PC-3 (cell line): Measurements from ENCODE around the gene SNF8.

Experiments
- EZH2 ChIP-seq: fragments of 300-600 bp; sonication (generic); IDR thresholded peaks from one replicate; pipeline ENCODE4 v1.6.1; 2017; ENCODE audit warnings: antibody characterized with exemption, mild to moderate bottlenecking, low read length; ENCODE audit not compliant: unreplicated experiment
- TF ChIP-seq, protein P1 (sequence below): fragments of 300-600 bp; sonication (generic); conservative IDR thresholded peaks from 2 replicates; pipeline ENCODE4 v1.5.1; 2017; ENCODE audit warnings: antibody characterized with exemption, low read depth, mild to moderate bottlenecking, low read length

DNA sequence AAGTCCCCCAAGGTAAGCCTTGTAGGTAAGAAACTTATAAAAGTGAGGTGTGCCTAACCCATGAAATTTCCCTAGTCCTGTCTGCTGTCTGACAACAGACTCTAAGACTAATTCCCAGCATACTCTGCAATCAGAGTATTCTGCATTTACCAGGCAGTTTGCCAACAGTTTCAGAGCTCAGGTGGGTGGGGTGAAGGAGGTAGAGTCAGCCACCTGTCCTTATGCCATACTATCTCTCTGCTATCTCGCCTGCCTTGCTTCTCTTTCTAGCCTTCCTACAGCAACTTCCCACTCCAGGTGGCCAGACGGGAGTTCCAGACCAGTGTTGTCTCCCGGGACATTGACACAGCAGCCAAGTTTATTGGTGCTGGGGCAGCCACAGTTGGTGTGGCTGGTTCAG is 49.8 kb downstream of the SNF8 start:
- TF ChIP-seq, protein P1, sequence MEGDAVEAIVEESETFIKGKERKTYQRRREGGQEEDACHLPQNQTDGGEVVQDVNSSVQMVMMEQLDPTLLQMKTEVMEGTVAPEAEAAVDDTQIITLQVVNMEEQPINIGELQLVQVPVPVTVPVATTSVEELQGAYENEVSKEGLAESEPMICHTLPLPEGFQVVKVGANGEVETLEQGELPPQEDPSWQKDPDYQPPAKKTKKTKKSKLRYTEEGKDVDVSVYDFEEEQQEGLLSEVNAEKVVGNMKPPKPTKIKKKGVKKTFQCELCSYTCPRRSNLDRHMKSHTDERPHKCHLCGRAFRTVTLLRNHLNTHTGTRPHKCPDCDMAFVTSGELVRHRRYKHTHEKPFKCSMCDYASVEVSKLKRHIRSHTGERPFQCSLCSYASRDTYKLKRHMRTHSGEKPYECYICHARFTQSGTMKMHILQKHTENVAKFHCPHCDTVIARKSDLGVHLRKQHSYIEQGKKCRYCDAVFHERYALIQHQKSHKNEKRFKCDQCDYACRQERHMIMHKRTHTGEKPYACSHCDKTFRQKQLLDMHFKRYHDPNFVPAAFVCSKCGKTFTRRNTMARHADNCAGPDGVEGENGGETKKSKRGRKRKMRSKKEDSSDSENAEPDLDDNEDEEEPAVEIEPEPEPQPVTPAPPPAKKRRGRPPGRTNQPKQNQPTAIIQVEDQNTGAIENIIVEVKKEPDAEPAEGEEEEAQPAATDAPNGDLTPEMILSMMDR, result no peak
- no peak for TF ChIP-seq EZH2
